Sigmoid colon (tissue), 7 donors: ENCODE results near the gene LPP. TPM values are rescaled to one million over a fixed set of nuclear protein-coding genes. Genes with fewer than 3 reads are reported as not detected.

Experiments used
- DNase-seq: peaks from one replicate; pipeline ENCODE4 v3.0.0-alpha.2; 2019
- H3K27ac ChIP-seq, 4 donors: fragments of 200-600 bp; sonication (generic); one replicate each; pipeline ENCODE4 v1.5.1; 2016 to 2019; ENCODE audit warnings: mild to moderate bottlenecking in 1 of 4
- H3K27me3 ChIP-seq, 3 donors: fragments of 200-600 bp; sonication (generic); one replicate each; pipeline ENCODE4 v1.5.1; 2019; ENCODE audit warnings: mild to moderate bottlenecking in 1 of 3
- H3K36me3 ChIP-seq, 4 donors: fragments of 200-600 bp; sonication (generic); one replicate each; pipeline ENCODE4 v1.5.1; 2016 to 2019
- H3K4me1 ChIP-seq, 4 donors: fragments of 200-600 bp; sonication (generic); one replicate each; pipeline ENCODE4 v1.5.1; 2017 to 2019
- H3K4me3 ChIP-seq, 4 donors: fragments of 200-600 bp; sonication (generic); one replicate each; pipeline ENCODE4 v1.5.1; 2017 to 2019; ENCODE audit warnings: mild to moderate bottlenecking in 2 of 4, moderate library complexity in 1 of 4
- H3K9me3 ChIP-seq, 4 donors: fragments of 200-600 bp in 3 of 4; sonication (generic) in 3 of 4; one replicate each; pipeline versions ENCODE4 v1.5.1 to v1.6.1; 2013 to 2019
- CTCF ChIP-seq, 4 experiments: fragments of 450-650 bp in 3 of 4; fragments of 200-600 bp in 1 of 4; IDR thresholded peaks; one replicate each; pipeline ENCODE4 v1.5.1; 2016 to 2019; ENCODE audit warnings: antibody characterized with exemption in 4 of 4, mild to moderate bottlenecking in 3 of 4, moderate library complexity in 2 of 4
- EP300 ChIP-seq, 4 donors: sonication (generic); formaldehyde crosslinking; IDR thresholded peaks; one replicate each; pipeline ENCODE4 v1.6.1; 2017; ENCODE audit warnings: antibody characterized with exemption in 4 of 4
- POLR2A ChIP-seq, 2 donors: fragments of 450-650 bp; IDR thresholded peaks; one replicate each; pipeline ENCODE4 v1.6.1; 2016; ENCODE audit warnings: antibody characterized with exemption in 2 of 2, mild to moderate bottlenecking in 2 of 2, moderate library complexity in 2 of 2
- POLR2AphosphoS5 ChIP-seq, 4 donors: sonication (generic); formaldehyde crosslinking; IDR thresholded peaks; one replicate each; pipeline ENCODE4 v1.6.1; 2017; ENCODE audit warnings: antibody characterized with exemption in 4 of 4
- WGBS, 2 donors: extraction: QIAGEN DNeasy Blood & Tissue Kit; methylation state at CpG; one replicate each; pipeline ENCODE4 v1.1.7; 2013; 5-methylcytosine and 5-hydroxymethylcytosine counted together
- intact Hi-C: fragments of 100-400 bp; cut with DNase I; formaldehyde crosslinking; loops from one replicate; pipeline ENCODE4 v1.15.1; 2023
- polyA plus RNA-seq, 3 donors: library from polyadenylated mRNA; stranded (reverse); fragments of 200-250 nt; gene quantifications; one replicate each; pipeline ENCODE4 v1.2.3, GENCODE V29; 2013
- small RNA-seq, 3 donors: library from RNA; depleted of rRNA; stranded (forward); fragments of <200 nt; gene quantifications; one replicate each; pipeline ENCODE3, GENCODE V24; 2016
- total RNA-seq, 4 donors: library from RNA; depleted of rRNA; stranded (reverse); fragments of >200 nt; gene quantifications; one replicate each; pipeline ENCODE4 v1.1.0, GENCODE V29; 2016
- donor health status: healthy with polysubstance abuse.
- donor health status: Bipolar disorder and iron deficiency.
- donor health status: healthy.

The LPP gene
- total and polyA plus RNA-seq, 7 donors: 5.3 to 1,773 (median 824) TPM

- intact Hi-C loops: loop anchor here (5.0 kb wide), 1 partner anchor 33 kb away; no protein-coding TSS in a partner anchor
- Histone ChIP-seq H3K27me3 (no peaks in the 10 kb centered on the region), H3K4me3 (no peak overlapping the region), H3K9me3 (no peaks in the 10 kb centered on the region), H3K27ac (peak overlapping the region in 3 of 4 donors; percentile 19 to 52 (median 42)), H3K4me1 (peaks cover 0 to 11% (median 0%) of the 10 kb centered on the region in 4 donors), H3K36me3 (no peaks in the 10 kb centered on the region)
- TF ChIP-seq POLR2AphosphoS5 (IDR thresholded peaks at IDR 0.05) (no peak), CTCF (IDR thresholded peaks at IDR 0.05) (no peak), POLR2A (IDR thresholded peaks at IDR 0.05) (no peak), EP300 (IDR thresholded peaks at IDR 0.05) (no peak)
- no peak for DNase-seq
- WGBS, 2 donors: 93 to 94% methylated on average over 5 of the region's 5 CpGs
Observed at GRCh38 chr3:188939814-188940572, 786.0 kb downstream of the LPP start.

Small RNAs within 50 kb of the gene (small RNA-seq; reads per million reads assigned to genes)
- gene MIR28: 20,559 to 34,032 (median 24,765) reads per million in 3 donors
